Muscle layer of duodenum (tissue), 2 donors: ENCODE results near the gene GRIA2.

Experiments used
- H3K27ac ChIP-seq: one replicate; pipeline ENCODE4 v1.7.0; 2013; ENCODE audit warnings: mild to moderate bottlenecking, low read length
- H3K27me3 ChIP-seq: one replicate; pipeline ENCODE4 v1.7.0; 2013; ENCODE audit warnings: low read depth, mild to moderate bottlenecking, control low read depth, low read length
- H3K36me3 ChIP-seq, 2 donors: one replicate each; pipeline ENCODE4 v1.7.0; 2013; ENCODE audit warnings: low read length in 2 of 2, control low read depth in 1 of 2, mild to moderate bottlenecking in 1 of 2; ENCODE audit not compliant: insufficient read depth in 2 of 2, control insufficient read depth in 1 of 2
- H3K4me1 ChIP-seq, 2 donors: one replicate each; pipeline ENCODE4 v1.7.0; 2013; ENCODE audit warnings: low read length in 2 of 2, mild to moderate bottlenecking in 2 of 2, control low read depth in 1 of 2, moderate library complexity in 1 of 2; ENCODE audit not compliant: insufficient read depth in 2 of 2, control insufficient read depth in 1 of 2
- H3K4me3 ChIP-seq, 2 donors: one replicate each; pipeline ENCODE4 v1.7.0; 2013; ENCODE audit warnings: low read length in 2 of 2, low read depth in 1 of 2, mild to moderate bottlenecking in 1 of 2
- H3K9me3 ChIP-seq, 2 donors: one replicate each; pipeline ENCODE4 v1.7.0; 2013; ENCODE audit warnings: low read length in 2 of 2, control low read depth in 1 of 2, mild to moderate bottlenecking in 1 of 2; ENCODE audit not compliant: control insufficient read depth in 1 of 2
- donor health status: healthy.

GRIA2 gene

GRCh38 chr4:157372567-157372966 is 152.0 kb downstream of the GRIA2 start:
- Histone ChIP-seq H3K27me3 (no peaks in the 10 kb centered on the region), H3K27ac (no peak overlapping the region), H3K4me1 (no peaks in the 10 kb centered on the region), H3K9me3 (no peaks in the 10 kb centered on the region), H3K36me3 (no peaks in the 10 kb centered on the region), H3K4me3 (no peak overlapping the region)

DNA sequence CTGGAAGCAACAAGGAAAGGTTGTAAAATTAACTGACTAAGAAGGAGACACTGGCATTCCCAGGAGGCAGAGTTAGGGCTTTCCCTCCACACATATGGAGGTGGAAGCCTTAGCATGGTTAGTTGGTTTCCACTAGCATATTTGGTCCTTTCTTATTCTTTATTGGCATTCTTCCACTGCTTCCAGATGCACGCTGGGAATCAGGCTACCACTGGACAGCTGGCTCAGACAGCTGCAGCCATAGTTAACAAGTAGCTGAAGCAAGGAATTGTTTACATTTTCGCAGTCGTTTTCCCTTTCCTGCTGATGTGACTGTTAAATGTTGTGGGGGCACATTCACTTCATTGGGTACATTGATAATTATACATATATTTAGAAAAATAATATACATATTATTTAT is 169.2 kb downstream of the GRIA2 start:
- Histone ChIP-seq H3K27ac (no peak overlapping the region), H3K9me3 (no peaks in the 10 kb centered on the region), H3K27me3 (no peaks in the 10 kb centered on the region), H3K36me3 (no peaks in the 10 kb centered on the region), H3K4me1 (no peaks in the 10 kb centered on the region), H3K4me3 (no peak overlapping the region)

DNA sequence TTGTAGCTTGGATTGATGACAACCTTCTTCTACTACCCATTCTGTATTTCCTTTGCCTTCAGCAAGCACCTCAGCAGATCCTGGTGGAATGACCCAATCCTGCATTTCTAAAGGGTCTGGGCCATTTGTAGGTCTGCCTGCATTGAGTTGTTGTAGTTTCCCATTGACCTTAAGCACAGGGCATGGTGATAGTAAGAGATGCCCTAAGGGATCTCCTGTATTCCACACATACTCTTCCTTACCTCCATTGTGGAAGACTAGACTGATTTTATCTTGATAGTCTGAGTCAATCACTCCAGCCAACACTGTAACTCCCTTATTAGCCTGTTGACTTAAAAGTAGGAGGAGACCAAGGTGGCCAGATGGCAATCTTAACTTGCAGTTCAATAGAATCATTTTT is 184.5 kb downstream of the GRIA2 start:
- H3K9me3 ChIP-seq: no peaks in the 10 kb centered on the region
- H3K27me3 ChIP-seq: no peaks in the 10 kb centered on the region
- no peaks in the 10 kb centered on the region for H3K4me1 ChIP-seq
- no peaks in the 10 kb centered on the region for H3K36me3 ChIP-seq
- H3K4me3 ChIP-seq: no peak overlapping the region
- no peak overlapping the region for H3K27ac ChIP-seq
